Ovary (tissue), 9 donors: ENCODE measurements around the gene SIMC1. TPM values are rescaled to one million over a fixed set of nuclear protein-coding genes. Genes with fewer than 3 reads are reported as not detected.
"Not testable (repeated sequence)": the region's sequence is repeated elsewhere in the genome, so short reads cannot be mapped to it uniquely, and the experiment has no call there.

Experiments
- DNase-seq, 5 donors: peaks; one replicate each; pipeline ENCODE4 v3.0.0-alpha.2; 2019 to 2020
- H3K27ac ChIP-seq, 2 donors: fragments of 200-600 bp; one replicate each; pipeline versions ENCODE4 v1.5.1 to v1.8.0; 2019 to 2022
- H3K27me3 ChIP-seq: fragments of 200-600 bp; one replicate; pipeline ENCODE4 v1.8.0; 2022
- H3K36me3 ChIP-seq: fragments of 200-600 bp; sonication (generic); one replicate; pipeline ENCODE4 v1.5.1; 2019
- H3K4me1 ChIP-seq: one replicate; pipeline ENCODE4 v1.8.1; 2013; ENCODE audit warnings: mild to moderate bottlenecking, moderate library complexity; ENCODE audit not compliant: insufficient read depth
- H3K4me3 ChIP-seq: fragments of 200-600 bp; sonication (generic); one replicate; pipeline ENCODE4 v1.5.1; 2017
- H3K9me3 ChIP-seq, 2 donors: fragments of 200-600 bp in 1 of 2; sonication (generic) in 1 of 2; one replicate each; pipeline versions ENCODE4 v1.5.1 to v1.8.1; 2013 to 2019; ENCODE audit warnings: mild to moderate bottlenecking in 1 of 2, moderate library complexity in 1 of 2
- WGBS, 3 donors: extraction: QIAGEN DNeasy Blood & Tissue Kit in 1 of 3; methylation state at CpG; one replicate each; pipeline versions ENCODE4 v1.1.5 to v1.1.7; 2013 to 2017; 5-methylcytosine and 5-hydroxymethylcytosine counted together
- intact Hi-C, 4 donors: fragments of 100-400 bp; cut with DNase I; formaldehyde crosslinking; loops; one replicate each; pipeline versions ENCODE4 v1.11.0 to v1.15.1; 2022 to 2023
- polyA plus RNA-seq, 2 donors: library from polyadenylated mRNA; stranded (reverse); fragments of 200-250 nt in 1 of 2; fragments of 350-450 nt in 1 of 2; fragmentation: Illumina TruSeq in 1 of 2; extraction: RNeasy Lipid Tissue Mini Kit (QIAGEN cat#74804) in 1 of 2; gene quantifications; one replicate each; pipeline ENCODE4 v1.2.3, GENCODE V29; 2013 to 2014
- total RNA-seq, 7 donors: library from RNA; depleted of rRNA in 2 of 7; stranded (reverse); fragments of >200 nt in 2 of 7; fragmentation: NEBNext Ultra II Directional in 3 of 7; extraction: Animal tissue kit (Norgen Biotek cat#: 25700) in 3 of 7; gene quantifications; one replicate each; pipeline versions ENCODE4 v1.1.0 to v1.2.4, GENCODE V29; 2016 to 2023
- TF ChIP-seq, protein P1 (sequence below), 3 donors: fragments of 450-650 bp in 2 of 3; fragments of 200-600 bp in 1 of 3; IDR thresholded peaks; one replicate each; pipeline versions ENCODE4 v1.5.1 to v1.8.0; 2016 to 2022; ENCODE audit warnings: antibody characterized with exemption in 3 of 3, mild to moderate bottlenecking in 1 of 3
- donor health status: DM: no; HTN: no; CAD: no; lungs with moderate emphysema.
- donor health status: DM: no; HTN: no; CAD: no.
- donor health status: Bipolar disorder and iron deficiency.
- donor health status: DM: yes; HTN: yes; CAD: no.
- donor health status: DM: no; HTN: no; CAD: no.
- donor health status: DM: yes; HTN: yes; CAD: no.

The SIMC1 gene
- total and polyA plus RNA-seq, 9 donors = 39.0 to 114 (median 76.3) TPM

DNA sequence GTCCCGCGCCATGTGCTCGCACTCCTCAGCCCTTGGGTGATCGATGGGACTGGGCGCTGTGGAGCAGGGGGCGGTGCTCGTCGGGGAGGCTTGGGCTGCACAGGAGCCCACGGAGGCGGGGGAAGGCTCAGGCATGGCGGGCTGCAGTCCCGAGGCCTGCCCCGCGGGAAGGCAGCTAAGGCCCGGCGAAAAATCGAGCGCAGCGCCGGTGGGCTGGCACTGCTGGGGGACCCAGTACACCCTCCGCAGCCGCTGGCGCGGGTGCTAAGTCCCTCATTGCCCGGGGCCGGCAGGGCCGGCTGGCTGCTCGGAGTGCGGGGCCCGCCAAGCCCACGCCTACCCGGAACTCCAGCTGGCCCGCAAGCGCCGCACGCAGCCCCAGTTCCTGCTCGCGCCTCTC lies 16.2 kb upstream of the SIMC1 start:
- H3K27me3 ChIP-seq, H3K36me3 ChIP-seq, H3K4me1 ChIP-seq, intact Hi-C loops, H3K9me3 ChIP-seq, H3K27ac ChIP-seq, H3K4me3 ChIP-seq: not testable (repeated sequence)
- DNase-seq = peak in 1 of 5 donors; percentile 13
- WGBS, 3 donors = 97 to 100% (median 98%) methylated on average over 28 to 38 of the region's 38 CpGs

DNA sequence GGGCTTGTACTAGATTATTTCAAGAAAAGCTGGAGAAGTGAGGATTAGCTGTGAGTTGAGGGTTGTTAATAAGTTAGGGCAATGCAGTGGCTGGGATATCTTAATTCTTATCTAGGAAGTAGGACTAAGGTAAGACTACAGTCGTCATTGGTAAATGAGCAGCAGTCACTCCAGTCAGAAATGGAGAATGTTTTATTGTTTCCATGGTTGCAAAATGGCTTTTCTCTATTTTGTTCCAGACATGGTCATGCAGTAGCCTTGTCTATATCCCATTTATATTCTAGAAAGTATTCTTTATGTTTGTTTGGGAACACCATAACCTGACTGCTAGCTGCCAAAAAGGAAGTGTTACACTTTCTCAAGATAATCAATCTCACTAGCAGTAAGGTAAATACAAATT lies 9.9 kb upstream of the SIMC1 start:
- H3K9me3 ChIP-seq, intact Hi-C loops, H3K4me3 ChIP-seq, H3K36me3 ChIP-seq, H3K27ac ChIP-seq, H3K4me1 ChIP-seq, DNase-seq, H3K27me3 ChIP-seq: not testable (repeated sequence)
- WGBS, 3 donors = 71 to 80% methylated on average over 1 of the region's 1 CpG; no CpG with 5 or more reads in 1 of the 3 donors

DNA sequence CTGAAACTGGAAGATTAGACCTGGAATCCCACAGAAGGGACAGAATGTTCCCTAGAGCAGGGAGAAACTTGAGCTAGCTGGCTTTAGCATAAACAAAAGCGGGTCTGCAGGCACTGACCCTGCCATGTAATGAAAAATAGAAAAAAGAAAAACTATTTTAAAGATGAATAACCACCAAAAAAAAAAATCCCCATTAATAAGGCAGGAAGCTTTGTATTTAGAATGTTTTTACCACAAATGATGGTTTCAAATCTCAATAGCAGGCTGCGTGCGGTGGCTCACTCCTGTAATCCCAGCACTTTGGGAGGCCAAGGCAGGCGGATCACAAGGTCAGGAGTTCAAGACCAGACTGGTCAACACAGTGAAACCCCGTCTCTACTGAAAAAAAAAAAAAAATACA lies 5.0 kb upstream of the SIMC1 start:
- H3K4me3 ChIP-seq, H3K4me1 ChIP-seq, H3K36me3 ChIP-seq, H3K27me3 ChIP-seq, H3K9me3 ChIP-seq, intact Hi-C loops: not testable (repeated sequence)
- H3K27ac ChIP-seq = peak overlapping the region; percentile 57 to 70
- peak in 1 of 5 donors; percentile 62 for DNase-seq
- WGBS, 3 donors = 8 to 32% (median 9%) methylated on average over 5 of the region's 5 CpGs

DNA sequence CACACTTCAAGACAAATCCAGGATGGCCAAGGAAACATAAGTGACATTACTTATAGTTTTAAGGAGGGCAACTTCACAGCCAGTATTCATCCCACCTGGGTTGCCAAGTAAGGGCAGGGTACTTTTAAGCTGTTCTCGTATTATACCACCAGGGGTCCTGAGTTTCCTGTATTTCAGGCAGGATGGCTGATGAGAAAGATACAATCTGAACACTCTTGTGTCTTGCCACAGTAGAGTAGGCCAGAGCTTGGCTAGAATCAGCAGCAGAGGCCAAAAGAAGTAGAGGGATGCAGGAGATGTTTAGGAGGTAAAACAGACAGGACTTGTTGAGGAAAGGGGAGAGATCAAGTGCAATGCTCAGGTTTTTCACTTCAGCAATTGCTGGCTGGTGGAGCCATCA lies 3.1 kb upstream of the SIMC1 start:
- TF ChIP-seq, protein P1, sequence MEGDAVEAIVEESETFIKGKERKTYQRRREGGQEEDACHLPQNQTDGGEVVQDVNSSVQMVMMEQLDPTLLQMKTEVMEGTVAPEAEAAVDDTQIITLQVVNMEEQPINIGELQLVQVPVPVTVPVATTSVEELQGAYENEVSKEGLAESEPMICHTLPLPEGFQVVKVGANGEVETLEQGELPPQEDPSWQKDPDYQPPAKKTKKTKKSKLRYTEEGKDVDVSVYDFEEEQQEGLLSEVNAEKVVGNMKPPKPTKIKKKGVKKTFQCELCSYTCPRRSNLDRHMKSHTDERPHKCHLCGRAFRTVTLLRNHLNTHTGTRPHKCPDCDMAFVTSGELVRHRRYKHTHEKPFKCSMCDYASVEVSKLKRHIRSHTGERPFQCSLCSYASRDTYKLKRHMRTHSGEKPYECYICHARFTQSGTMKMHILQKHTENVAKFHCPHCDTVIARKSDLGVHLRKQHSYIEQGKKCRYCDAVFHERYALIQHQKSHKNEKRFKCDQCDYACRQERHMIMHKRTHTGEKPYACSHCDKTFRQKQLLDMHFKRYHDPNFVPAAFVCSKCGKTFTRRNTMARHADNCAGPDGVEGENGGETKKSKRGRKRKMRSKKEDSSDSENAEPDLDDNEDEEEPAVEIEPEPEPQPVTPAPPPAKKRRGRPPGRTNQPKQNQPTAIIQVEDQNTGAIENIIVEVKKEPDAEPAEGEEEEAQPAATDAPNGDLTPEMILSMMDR (IDR thresholded peaks at IDR 0.05) = peak in 1 of 3 donors; percentile 23
- H3K27ac ChIP-seq = peak overlapping the region in 1 of 2 donors; percentile 12
- intact Hi-C loops, H3K9me3 ChIP-seq, H3K4me1 ChIP-seq, DNase-seq, H3K4me3 ChIP-seq, H3K27me3 ChIP-seq, H3K36me3 ChIP-seq: not testable (repeated sequence)
- 8 to 24% (median 8%) methylated on average over 1 of the region's 1 CpG for WGBS, 3 donors

DNA sequence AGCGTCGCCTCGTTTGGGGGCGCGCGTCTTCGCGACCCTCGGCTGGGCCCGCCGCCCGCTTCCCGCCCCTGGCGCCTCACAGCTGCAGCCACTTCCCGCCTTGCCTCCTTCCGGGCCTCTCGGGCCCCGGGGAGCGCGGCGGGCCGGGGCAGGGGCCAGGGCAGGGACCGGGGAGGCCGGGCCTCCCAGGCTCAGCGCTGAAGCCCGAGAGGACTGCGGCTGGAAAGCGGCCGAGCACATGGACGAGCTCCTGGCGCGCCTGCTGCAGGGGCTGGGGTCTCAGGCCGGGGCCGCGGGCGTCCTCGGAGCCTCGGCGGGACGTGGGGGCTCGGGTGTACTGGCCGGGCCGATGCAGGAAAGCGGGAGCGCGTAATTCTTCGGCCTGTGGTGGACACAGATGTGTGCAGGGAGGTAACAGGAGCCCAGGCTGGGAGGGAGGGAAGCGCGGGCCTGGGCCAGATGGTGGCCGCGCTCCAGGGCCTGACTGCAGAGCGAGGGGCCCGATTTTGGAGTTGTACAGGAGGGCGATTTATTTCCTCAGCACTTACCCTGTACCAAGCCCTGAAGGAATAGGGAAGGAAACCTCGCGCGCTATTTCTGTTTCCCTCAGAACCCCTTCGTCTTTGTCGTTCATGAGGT lies 540 bp downstream of the SIMC1 start:
- H3K27me3 ChIP-seq, H3K4me1 ChIP-seq, DNase-seq, H3K9me3 ChIP-seq, intact Hi-C loops, H3K36me3 ChIP-seq: not testable (repeated sequence)
- Histone ChIP-seq H3K27ac (peak overlapping the region; percentile 57 to 85), H3K4me3 (peak overlapping the region; percentile 53)
- WGBS, 3 donors = no CpG with 5 or more reads among the region's 59 CpGs

DNA sequence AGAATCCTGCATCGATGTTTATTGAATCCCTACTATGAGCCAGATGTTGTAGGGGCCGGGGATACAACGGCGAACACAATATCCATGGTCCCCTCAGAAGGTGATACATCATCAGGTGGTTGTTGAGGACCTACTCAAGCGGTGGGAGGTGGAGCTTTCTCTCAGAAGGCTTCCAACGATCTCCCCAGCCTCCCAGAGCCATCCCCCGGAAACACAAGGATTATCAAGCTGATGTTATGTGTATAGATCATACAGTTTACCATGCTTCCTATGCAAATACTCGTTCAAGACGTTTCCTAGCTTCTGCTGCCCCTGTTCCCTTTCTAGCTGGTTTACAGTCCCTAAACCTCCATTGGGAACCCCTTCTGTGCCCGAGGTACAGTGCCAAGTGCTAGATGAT lies 1.1 kb downstream of the SIMC1 start:
- WGBS, 3 donors = no CpG with 5 or more reads among the region's 10 CpGs
- H3K4me3 ChIP-seq, H3K36me3 ChIP-seq, H3K9me3 ChIP-seq, H3K27ac ChIP-seq, H3K4me1 ChIP-seq, intact Hi-C loops, H3K27me3 ChIP-seq, DNase-seq: not testable (repeated sequence)

DNA sequence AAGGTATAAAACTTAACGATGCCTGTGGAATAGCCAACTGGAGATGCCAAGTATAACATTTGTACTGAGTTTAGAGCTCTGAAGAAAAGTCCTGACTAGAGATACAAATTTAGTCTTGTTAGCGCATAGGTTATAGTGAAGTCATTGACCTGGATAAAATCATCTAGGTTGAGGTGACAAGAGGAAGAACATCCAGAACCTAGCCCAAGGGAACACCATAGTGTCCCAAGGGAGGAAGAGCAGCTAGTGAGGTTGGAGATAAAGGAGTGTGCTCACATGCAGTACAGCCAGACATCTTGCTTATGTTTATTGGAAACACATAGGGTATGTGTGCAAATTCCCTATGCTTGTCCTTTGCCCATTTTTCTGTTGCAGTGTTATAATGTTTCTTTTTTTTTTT lies 6.1 kb downstream of the SIMC1 start:
- 75 to 100% methylated on average over 1 of the region's 2 CpGs; no CpG with 5 or more reads in 1 of the 3 donors for WGBS, 3 donors
- intact Hi-C loops = not testable (repeated sequence)

DNA sequence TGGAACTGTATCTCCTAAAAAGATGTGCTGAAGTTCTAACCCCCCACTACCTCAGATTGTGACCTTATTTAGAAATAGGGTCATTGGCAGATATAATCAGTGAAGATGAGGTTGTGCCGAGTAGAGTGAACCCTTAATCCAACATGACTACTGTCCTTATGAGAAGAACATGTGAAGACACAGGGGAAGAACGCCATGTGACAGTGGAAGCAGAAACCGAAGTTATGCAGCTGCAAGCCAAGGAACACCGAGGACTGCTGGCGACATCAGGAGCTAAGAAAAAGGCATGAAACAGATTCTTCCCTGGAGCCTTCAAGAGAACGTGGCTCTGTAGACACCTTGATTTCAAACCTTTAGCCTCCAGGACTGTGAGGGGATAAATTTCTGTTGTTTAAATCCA lies 6.8 kb downstream of the SIMC1 start:
- intact Hi-C loops, H3K4me3 ChIP-seq, H3K4me1 ChIP-seq, H3K36me3 ChIP-seq, DNase-seq, H3K27ac ChIP-seq, H3K27me3 ChIP-seq, H3K9me3 ChIP-seq: not testable (repeated sequence)
- 26 to 43% (median 38%) methylated on average over 4 to 6 of the region's 6 CpGs for WGBS, 3 donors

More for the DNA sequence above, 6.1 kb downstream of the SIMC1 start:
- H3K36me3 ChIP-seq, DNase-seq, H3K27ac ChIP-seq, H3K9me3 ChIP-seq, H3K27me3 ChIP-seq, H3K4me3 ChIP-seq, H3K4me1 ChIP-seq: not testable (repeated sequence)

DNA sequence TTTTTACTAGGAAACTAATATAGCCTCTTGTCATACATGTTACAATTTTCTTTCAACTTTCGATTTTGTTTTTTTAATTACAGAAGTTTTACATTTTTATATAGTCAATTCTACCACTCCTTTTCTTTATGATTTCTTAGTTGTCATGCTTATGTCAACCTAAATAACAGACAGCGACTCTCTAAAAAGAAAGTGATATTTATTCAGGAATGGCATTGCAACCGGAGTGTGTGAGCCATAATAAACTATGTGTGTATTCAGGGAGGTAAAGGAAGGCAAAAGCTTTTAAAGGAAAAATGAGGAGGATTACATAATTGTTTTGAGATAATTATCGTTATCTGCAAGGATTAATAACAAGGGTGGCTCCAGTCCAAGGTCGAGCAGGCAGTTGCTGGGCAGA lies 7.3 kb downstream of the SIMC1 start:
- H3K27me3 ChIP-seq, H3K4me3 ChIP-seq, H3K9me3 ChIP-seq, DNase-seq, intact Hi-C loops, H3K4me1 ChIP-seq, H3K36me3 ChIP-seq, H3K27ac ChIP-seq: not testable (repeated sequence)
- 6 to 33% (median 10%) methylated on average over 4 to 5 of the region's 5 CpGs for WGBS, 3 donors

DNA sequence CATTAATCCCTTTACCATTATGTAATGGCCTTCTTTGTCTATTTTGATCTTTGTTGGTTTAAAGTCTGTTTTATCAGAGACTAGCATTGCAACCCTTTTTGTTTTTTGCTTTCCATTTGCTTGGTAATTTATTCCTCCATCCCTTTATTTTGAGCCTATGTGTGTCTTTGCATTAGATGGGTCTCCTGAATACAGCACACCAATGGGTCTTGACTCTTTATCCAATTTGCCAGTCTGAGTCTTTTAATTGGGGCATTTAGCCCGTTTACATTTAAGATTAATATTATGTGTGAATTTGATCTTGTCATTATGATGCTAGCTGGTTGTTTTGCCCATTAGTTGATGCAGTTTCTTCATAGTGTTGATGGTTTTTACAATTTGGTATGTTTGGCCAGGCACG lies 12.5 kb downstream of the SIMC1 start:
- H3K27me3 ChIP-seq, H3K9me3 ChIP-seq, H3K4me3 ChIP-seq, H3K4me1 ChIP-seq, intact Hi-C loops, H3K36me3 ChIP-seq, H3K27ac ChIP-seq, DNase-seq: not testable (repeated sequence)
- WGBS, 3 donors = 90 to 93% (median 93%) methylated on average over 2 of the region's 2 CpGs

DNA sequence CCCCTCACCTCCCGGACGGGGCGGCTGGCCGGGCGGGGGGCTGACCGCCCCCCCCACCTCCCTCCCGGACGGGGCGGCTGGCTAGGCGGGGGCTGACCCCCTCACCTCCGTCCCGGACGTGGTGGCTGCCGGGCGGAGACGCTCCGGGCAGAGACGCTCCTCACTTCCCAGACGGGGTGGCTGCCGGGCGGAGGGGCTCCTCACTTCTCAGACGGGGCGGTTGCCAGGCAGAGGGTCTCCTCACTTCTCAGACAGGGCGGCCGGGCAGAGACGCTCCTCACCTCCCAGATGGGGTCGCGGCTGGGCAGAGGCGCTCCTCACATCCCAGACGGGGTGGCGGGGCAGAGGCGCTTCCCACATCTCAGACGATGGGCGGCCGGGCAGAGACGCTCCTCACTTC lies 13.9 kb downstream of the SIMC1 start:
- 93 to 98% (median 96%) methylated on average over 5 to 32 of the region's 36 CpGs for WGBS, 3 donors

More for the DNA sequence above, 13.9 kb downstream of the SIMC1 start:
- H3K4me3 ChIP-seq, H3K36me3 ChIP-seq, DNase-seq, H3K27ac ChIP-seq, H3K27me3 ChIP-seq, H3K4me1 ChIP-seq, intact Hi-C loops, H3K9me3 ChIP-seq: not testable (repeated sequence)
